HG02885 (cell line): Measurements from ENCODE around the gene GCH1.
"Not testable (repeated sequence)": the region's sequence is repeated elsewhere in the genome, so short reads cannot be mapped to it uniquely, and the experiment has no call there.

Experiments used
- ATAC-seq: cut with Tn5 transposase; IDR thresholded peaks from one replicate; pipeline ENCODE4 v1.9.1; 2021; ENCODE audit warnings: mild to moderate bottlenecking; ENCODE audit not compliant: unreplicated experiment, poor library complexity

The GCH1 gene

GRCh38 chr14:54902521-54903420 is at the start of gene GCH1:
GCH1 (minus strand) TSS chr14:54902826; CDS start chr14:54902663, 163 bp downstream.
- ATAC-seq: peak; percentile 87

GRCh38 chr14:54947230-54947629 is 44.6 kb upstream of the GCH1 start:
- no peak for ATAC-seq

- ATAC-seq: no peak
Observed at GRCh38 chr14:54946500-54946899, 43.9 kb upstream of the GCH1 start.

GRCh38 chr14:54944737-54945391 is 42.2 kb upstream of the GCH1 start:
- no peak for ATAC-seq

- peak; percentile 54 for ATAC-seq
Observed at GRCh38 chr14:54942913-54943312, 40.3 kb upstream of the GCH1 start.

GRCh38 chr14:54936816-54937215 is 34.2 kb upstream of the GCH1 start:
- no peak for ATAC-seq

GRCh38 chr14:54935958-54936357 is 33.3 kb upstream of the GCH1 start:
- no peak for ATAC-seq

- no peak for ATAC-seq
Observed at GRCh38 chr14:54935100-54935499, 32.5 kb upstream of the GCH1 start.

GRCh38 chr14:54933006-54933405 is 30.4 kb upstream of the GCH1 start:
- no peak for ATAC-seq

- ATAC-seq: no peak
Observed at GRCh38 chr14:54931598-54932340, 29.1 kb upstream of the GCH1 start.

- ATAC-seq: no peak
Observed at GRCh38 chr14:54931101-54931500, 28.5 kb upstream of the GCH1 start.

GRCh38 chr14:54929556-54929955 is 26.9 kb upstream of the GCH1 start:
- ATAC-seq: no peak

- ATAC-seq: no peak
Observed at GRCh38 chr14:54928216-54928615, 25.6 kb upstream of the GCH1 start.

GRCh38 chr14:54927551-54927950 is 24.9 kb upstream of the GCH1 start:
- no peak for ATAC-seq

- ATAC-seq: not testable (repeated sequence)
Observed at GRCh38 chr14:54926570-54926969, 23.9 kb upstream of the GCH1 start.

- no peak for ATAC-seq
Observed at GRCh38 chr14:54922598-54922997, 20.0 kb upstream of the GCH1 start.

GRCh38 chr14:54920052-54920451 is 17.4 kb upstream of the GCH1 start:
- ATAC-seq: no peak

- ATAC-seq: no peak
Observed at GRCh38 chr14:54919330-54919729, 16.7 kb upstream of the GCH1 start.

GRCh38 chr14:54918427-54918826 is 15.8 kb upstream of the GCH1 start:
- no peak for ATAC-seq

- ATAC-seq: no peak
Observed at GRCh38 chr14:54916101-54916500, 13.5 kb upstream of the GCH1 start.
